H7 (cell line): ENCODE data around the gene PEX6. TPM values are rescaled to one million over a fixed set of nuclear protein-coding genes. Genes with fewer than 3 reads are reported as not detected.

ENCODE experiments used
- DNase-seq: peaks from one replicate; pipeline ENCODE4 v3.0.0; 2012
- H3K27me3 ChIP-seq: 2 replicates; pipeline ENCODE4 v1.6.0; 2011; ENCODE audit warnings: mild to moderate bottlenecking, low read length; ENCODE audit not compliant: control insufficient read depth, insufficient read depth
- H3K36me3 ChIP-seq: replicated peaks from 2 replicates; pipeline ENCODE4 v1.5.1; 2011; ENCODE audit warnings: low read length; ENCODE audit not compliant: control insufficient read depth, insufficient read depth
- H3K4me3 ChIP-seq: 2 replicates; pipeline ENCODE4 v1.5.1; 2011; ENCODE audit warnings: low read depth, mild to moderate bottlenecking, control low read depth, low read length, moderate library complexity; ENCODE audit not compliant: insufficient read depth
- total RNA-seq: library from RNA; depleted of rRNA; stranded (reverse); fragments of >200 nt; shearing (Covaris generic); gene quantifications from 2 replicates; pipeline ENCODE4 v1.2.3, GENCODE V29; 2014

The PEX6 gene
- total RNA-seq, 1 experiment from 2014 or later, result 47.5 TPM

DNA sequence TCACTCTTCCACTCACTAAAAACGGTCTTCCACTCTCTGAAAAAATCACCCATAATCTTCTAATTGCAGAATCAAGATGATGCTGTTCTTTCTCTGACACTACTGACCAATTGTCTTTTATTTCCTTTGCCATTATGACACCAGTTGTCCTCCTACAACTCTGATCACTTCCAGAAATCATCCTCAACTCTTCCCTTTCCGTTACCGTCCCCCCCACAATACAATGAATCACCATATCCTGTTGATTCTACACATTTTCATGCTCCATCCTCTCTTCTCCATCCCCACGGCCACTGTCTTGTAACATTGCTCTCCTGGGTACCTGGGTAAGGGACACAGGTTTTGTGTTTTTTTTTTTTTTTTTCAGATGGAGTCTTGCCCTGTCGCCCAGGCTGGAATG lies 2.9 kb upstream of the PEX6 start:
- Histone ChIP-seq H3K27me3 (no peaks in the 10 kb centered on the region; the same call in 1 of the 2 replicates), H3K36me3 (no peaks in the 10 kb centered on the region), H3K4me3 (no peak overlapping the region)
- no peak for DNase-seq

GRCh38 chr6:42979523-42980177 lies 669 bp upstream of the PEX6 start:
- DNase-seq, result no peak
- Histone ChIP-seq H3K4me3 (peak overlapping the region; percentile 77), H3K36me3 (no peaks in the 10 kb centered on the region), H3K27me3 (no peaks in the 10 kb centered on the region)

- Histone ChIP-seq H3K4me3 (peak overlapping the region; percentile 77), H3K36me3 (no peaks in the 10 kb centered on the region), H3K27me3 (no peaks in the 10 kb centered on the region)
- peak; percentile 83 for DNase-seq
Measured at GRCh38 chr6:42978487-42978838, 518 bp downstream of the PEX6 start.

DNA sequence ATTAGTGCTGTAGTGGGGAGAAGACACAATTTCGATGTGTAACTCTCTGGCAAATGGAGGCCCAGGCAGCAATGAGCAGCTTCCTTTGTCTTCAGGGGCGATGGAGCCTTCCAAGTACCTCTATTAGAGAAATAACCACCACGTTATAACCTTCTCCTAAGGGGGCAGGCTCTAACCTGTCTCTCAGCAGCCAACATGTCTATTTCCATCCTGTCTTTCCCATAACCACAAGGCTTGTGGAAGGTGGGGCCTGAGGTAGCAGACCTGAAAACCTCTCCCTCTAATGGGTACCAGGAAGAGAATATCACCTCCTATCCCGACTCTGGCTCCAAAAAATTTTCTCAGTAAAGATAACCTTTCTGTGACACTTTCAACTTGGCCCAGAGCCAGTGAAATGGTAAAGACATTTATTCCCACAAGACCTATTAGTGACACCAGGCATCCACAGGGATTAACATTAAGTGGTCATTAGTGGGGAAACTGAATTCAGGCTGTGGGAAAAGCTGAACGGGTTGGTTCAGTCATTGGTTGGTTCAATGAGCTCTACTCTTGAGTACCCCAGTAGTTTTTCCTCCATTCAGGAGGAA lies 4.0 kb downstream of the PEX6 start:
- no peak overlapping the region for H3K4me3 ChIP-seq
- H3K36me3 ChIP-seq, result peaks cover 1% of the 10 kb centered on the region; the same call in 1 of the 2 replicates
- DNase-seq, result no peak
- no peaks in the 10 kb centered on the region for H3K27me3 ChIP-seq

DNA sequence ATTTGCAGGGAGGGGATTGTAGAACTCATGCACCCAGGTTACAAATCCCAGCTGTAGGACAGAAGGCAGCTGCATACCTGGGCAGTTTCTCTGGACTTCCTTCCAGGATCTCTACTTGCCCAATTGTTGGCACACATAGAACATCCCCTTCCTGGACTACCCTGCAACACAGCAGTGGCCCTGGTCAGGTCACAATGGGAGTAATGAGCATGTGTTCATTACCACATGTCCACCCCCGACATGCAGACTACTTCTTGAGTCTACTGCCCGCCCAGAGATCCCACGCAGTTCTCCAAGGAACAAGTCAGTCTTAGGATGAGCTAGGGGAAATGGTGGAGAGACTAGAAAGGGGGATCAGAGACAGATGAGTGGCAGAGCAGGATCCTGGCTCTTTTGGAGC lies 5.1 kb downstream of the PEX6 start:
- DNase-seq, result no peak
- H3K36me3 ChIP-seq, result peaks cover 1% of the 10 kb centered on the region; the same call in 1 of the 2 replicates

GRCh38 chr6:42971746-42972327 lies 7.1 kb downstream of the PEX6 start:
- DNase-seq, result no peak
- H3K27me3 ChIP-seq, result no peaks in the 10 kb centered on the region
- H3K36me3 ChIP-seq, result peaks cover 1% of the 10 kb centered on the region; the same call in 1 of the 2 replicates
- no peak overlapping the region for H3K4me3 ChIP-seq

More for the DNA sequence above, 5.1 kb downstream of the PEX6 start:
- Histone ChIP-seq H3K27me3 (no peaks in the 10 kb centered on the region), H3K4me3 (no peak overlapping the region)

DNA sequence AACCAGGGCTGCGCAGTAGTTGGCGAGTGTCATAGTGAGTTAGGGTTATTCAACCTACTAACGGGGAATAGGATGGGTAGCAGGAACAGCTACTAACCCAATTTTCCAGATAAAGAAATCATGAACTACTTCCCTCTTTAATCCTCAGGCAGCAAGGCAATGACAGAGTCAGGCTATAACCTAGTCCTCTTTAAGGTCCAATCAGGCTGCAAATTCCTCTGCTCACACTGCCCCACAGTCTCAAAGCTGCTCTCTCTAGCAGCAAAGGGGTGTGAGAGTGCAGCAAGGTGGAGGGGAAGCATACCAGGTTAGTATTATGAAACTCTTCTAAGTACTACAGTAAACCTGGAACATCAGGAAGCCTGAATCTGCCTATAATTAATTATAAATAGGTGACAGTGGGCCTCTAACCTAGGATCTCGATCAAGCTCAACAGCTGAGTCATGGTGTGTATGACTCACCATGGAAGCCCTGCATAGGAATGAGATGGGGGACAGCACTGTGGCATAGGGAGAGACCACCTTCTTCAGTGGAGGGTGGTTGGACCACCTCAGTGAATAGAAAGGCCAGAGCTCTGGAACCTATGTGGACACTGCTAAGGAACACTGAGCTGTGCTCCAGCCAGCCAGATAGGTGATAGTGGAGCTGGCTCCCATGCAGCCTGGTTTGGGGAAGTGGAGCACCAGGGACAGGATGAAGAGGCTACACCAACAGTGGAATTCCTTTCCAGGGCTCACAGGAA lies 7.9 kb downstream of the PEX6 start:
- Histone ChIP-seq H3K36me3 (peaks cover 1% of the 10 kb centered on the region; the same call in 1 of the 2 replicates), H3K27me3 (no peaks in the 10 kb centered on the region), H3K4me3 (no peak overlapping the region)
- no peak for DNase-seq

- Histone ChIP-seq H3K27me3 (no peaks in the 10 kb centered on the region), H3K4me3 (no peak overlapping the region), H3K36me3 (peaks cover 3% of the 10 kb centered on the region)
- no peak for DNase-seq
Measured at GRCh38 chr6:42969934-42970333, 9.0 kb downstream of the PEX6 start.

- Histone ChIP-seq H3K4me3 (no peak overlapping the region), H3K27me3 (no peaks in the 10 kb centered on the region), H3K36me3 (peaks cover 5% of the 10 kb centered on the region)
- no peak for DNase-seq
Measured at GRCh38 chr6:42969431-42969830, 9.6 kb downstream of the PEX6 start.

DNA sequence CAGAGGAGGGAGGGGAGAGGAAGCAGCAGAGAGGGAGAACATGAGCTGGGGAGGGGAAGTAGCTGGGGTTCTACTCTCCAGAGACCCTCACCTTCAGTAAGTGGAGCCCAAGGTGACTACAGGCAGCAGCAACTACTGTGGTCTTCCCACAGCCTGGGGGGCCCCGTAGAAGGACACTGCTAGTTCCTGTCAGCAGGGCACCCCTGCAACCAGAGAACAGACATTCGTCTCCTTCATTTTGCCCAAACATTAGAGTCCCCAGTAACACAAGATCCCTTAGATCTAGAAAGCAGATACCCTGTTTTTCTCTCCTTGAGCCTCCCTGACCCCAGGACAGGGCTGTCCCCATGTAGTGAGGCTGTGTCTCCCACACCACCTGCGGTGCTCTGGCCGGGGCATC lies 10.2 kb downstream of the PEX6 start:
- Histone ChIP-seq H3K27me3 (no peaks in the 10 kb centered on the region), H3K4me3 (no peak overlapping the region), H3K36me3 (peaks cover 5% of the 10 kb centered on the region)
- no peak for DNase-seq

DNA sequence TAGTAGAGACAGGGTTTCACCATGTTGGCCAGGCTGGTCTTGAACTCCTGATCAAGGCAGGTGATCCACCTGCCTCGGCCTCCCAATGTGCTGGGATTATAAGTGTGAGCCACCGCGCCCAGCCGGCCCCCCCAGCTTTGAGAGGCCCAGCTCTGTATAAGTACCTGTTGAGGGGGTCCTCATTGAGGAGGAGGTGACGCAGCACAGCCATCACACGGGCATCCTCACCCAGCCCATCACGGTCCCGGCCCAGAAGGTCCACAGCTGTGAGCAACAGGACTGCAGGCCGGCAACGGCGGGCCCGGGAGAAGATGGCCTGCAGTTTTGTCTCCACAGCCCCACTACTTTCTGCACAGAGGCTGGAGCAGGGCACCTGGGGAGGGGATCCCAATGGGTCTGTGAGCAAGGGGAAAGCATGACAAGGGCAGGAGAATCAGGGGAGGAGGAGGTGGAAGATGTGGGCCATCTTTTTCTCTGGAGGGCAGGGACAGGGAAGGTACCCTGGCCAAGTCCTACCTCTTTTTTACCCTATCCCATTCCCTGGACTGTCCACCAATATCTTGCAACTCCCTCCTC lies 10.8 kb downstream of the PEX6 start:
- Histone ChIP-seq H3K4me3 (no peak overlapping the region), H3K27me3 (no peaks in the 10 kb centered on the region), H3K36me3 (peaks cover 5% of the 10 kb centered on the region)
- no peak for DNase-seq

DNA sequence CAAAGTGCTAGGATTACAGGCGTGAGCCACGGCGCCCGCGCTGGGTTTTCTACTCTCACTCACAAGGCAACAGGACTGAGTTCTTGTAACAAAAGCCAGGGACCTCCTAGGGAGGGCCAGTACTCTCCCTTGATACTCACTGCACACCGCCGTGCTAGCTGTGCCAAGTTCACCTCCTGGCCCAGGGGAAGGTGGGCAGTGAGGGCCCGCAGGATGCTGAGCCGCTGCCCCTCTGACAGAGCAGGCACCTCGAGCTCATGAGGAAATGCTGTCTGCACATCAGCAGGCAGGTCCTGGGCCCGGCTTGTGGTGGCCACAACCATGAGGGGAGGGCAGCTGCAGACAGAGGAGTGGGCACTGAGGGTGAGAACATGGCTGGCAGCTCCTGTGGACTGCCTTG lies 11.8 kb downstream of the PEX6 start:
- DNase-seq, result no peak
- H3K4me3 ChIP-seq, result no peak overlapping the region
- peaks cover 7% of the 10 kb centered on the region for H3K36me3 ChIP-seq
- H3K27me3 ChIP-seq, result no peaks in the 10 kb centered on the region

- DNase-seq, result no peak
- Histone ChIP-seq H3K36me3 (peaks cover 7% of the 10 kb centered on the region), H3K4me3 (no peak overlapping the region)
Measured at GRCh38 chr6:42966571-42966970, 12.4 kb downstream of the PEX6 start.

DNA sequence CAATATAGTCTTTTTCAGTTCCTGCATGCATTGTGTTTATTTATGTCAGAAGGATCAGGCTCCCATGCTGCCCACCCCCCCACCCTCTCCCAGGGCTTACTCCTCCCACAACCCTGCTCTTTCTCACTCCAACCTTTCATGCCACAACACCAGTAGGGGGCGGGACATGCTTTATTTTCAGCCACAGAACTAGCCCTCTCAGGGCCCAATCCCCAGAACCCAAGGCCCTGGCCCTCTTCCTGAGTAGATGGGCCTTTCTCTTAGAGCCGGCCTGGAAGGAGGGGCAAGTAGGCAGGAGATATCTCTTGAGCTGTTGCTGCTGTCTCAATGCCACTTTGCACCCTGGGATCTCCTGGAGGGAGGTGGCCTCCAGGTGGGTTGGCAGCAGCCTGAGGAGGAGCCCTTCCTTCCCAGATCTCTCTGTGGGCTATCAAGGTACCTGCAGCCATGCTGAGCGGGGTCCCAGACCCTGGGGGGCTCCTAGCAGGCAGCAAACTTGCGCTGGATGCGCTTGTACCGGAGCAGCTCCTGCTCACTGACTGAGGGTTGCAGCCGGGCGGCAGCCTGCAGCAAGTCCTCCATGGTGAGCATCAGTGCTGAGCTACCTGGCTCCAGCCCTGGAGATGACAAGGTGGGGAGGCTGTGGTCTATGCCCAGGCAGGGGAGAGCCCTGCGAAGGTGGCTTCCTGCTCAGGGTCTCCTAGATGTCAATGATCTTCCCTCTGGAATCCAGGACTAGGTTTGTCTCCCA lies 15.0 kb downstream of the PEX6 start:
- Histone ChIP-seq H3K36me3 (peaks cover 5% of the 10 kb centered on the region), H3K27me3 (peaks cover 18% of the 10 kb centered on the region), H3K4me3 (no peak overlapping the region)
- peak; percentile 92 for DNase-seq

More at GRCh38 chr6:42966571-42966970, 12.4 kb downstream of the PEX6 start:
- no peaks in the 10 kb centered on the region; the same call in 1 of the 2 replicates for H3K27me3 ChIP-seq
